Endodermal cell (in vitro differentiated cells): ENCODE results near the gene BMP5. TPM values are rescaled to one million over a fixed set of nuclear protein-coding genes. Genes with fewer than 3 reads are reported as not detected.

ENCODE experiments used
- DNase-seq: peaks from one replicate; pipeline ENCODE4 v3.0.0-alpha.2; 2017
- H3K27ac ChIP-seq: 2 replicates; pipeline ENCODE4 v1.5.1; 2013; ENCODE audit warnings: mild to moderate bottlenecking, low read depth, low read length, moderate library complexity
- H3K27me3 ChIP-seq: 2 replicates; pipeline ENCODE4 v1.6.1; 2013; ENCODE audit warnings: mild to moderate bottlenecking, low read length, moderate library complexity; ENCODE audit not compliant: insufficient read depth, control insufficient read depth, poor library complexity, severe bottlenecking
- H3K36me3 ChIP-seq: 2 replicates; pipeline ENCODE4 v1.7.0; 2013; ENCODE audit warnings: mild to moderate bottlenecking, low read length, moderate library complexity; ENCODE audit not compliant: control insufficient read depth, insufficient read depth
- H3K4me1 ChIP-seq: one replicate; pipeline ENCODE4 v1.7.0; 2013; ENCODE audit warnings: low read length; ENCODE audit not compliant: control insufficient read depth, insufficient read depth
- H3K4me3 ChIP-seq: 2 replicates; pipeline ENCODE4 v1.5.1; 2013; ENCODE audit warnings: mild to moderate bottlenecking, low read length, moderate library complexity
- H3K9ac ChIP-seq: 2 replicates; pipeline ENCODE4 v1.6.1; 2013; ENCODE audit warnings: mild to moderate bottlenecking, low read length, moderate library complexity; ENCODE audit not compliant: poor library complexity, severe bottlenecking; ENCODE audit errors: extremely low read depth
- H3K9me3 ChIP-seq: 2 replicates; pipeline ENCODE4 v1.6.1; 2013; ENCODE audit warnings: mild to moderate bottlenecking, low read length, moderate library complexity; ENCODE audit not compliant: control insufficient read depth
- H3K27ac Mint-ChIP-seq: 2 replicates; pipeline ENCODE4 v1.8.0; 2020; ENCODE audit warnings: mixed read lengths
- H3K27me3 Mint-ChIP-seq: 2 replicates; pipeline ENCODE4 v1.8.0; 2021; ENCODE audit warnings: mild to moderate bottlenecking, mixed read lengths; ENCODE audit not compliant: insufficient read depth
- H3K36me3 Mint-ChIP-seq: 2 replicates; pipeline ENCODE4 v1.8.0; 2020; ENCODE audit warnings: low read depth, mixed read lengths
- H3K4me1 Mint-ChIP-seq: 2 replicates; pipeline ENCODE4 v1.8.0; 2020; ENCODE audit warnings: mixed read lengths
- H3K4me3 Mint-ChIP-seq: 2 replicates; pipeline ENCODE4 v1.8.0; 2020; ENCODE audit warnings: mild to moderate bottlenecking, moderate library complexity, mixed read lengths
- H3K9me3 Mint-ChIP-seq: 2 replicates; pipeline ENCODE4 v1.8.0; 2020; ENCODE audit warnings: mild to moderate bottlenecking, mixed read lengths
- CTCF ChIP-seq: fragments of 200-600 bp; sonication (generic); conservative IDR thresholded peaks from 2 replicates; pipeline ENCODE4 v1.5.0; 2021; ENCODE audit warnings: antibody characterized with exemption, mild to moderate bottlenecking
- WGBS, 2 experiments: methylation state at CpG; one replicate each; pipeline versions ENCODE4 v1.1.5 to v1.1.7; 2013; ENCODE audit warnings: missing lambda C conversion rate in 2 of 2, mixed read lengths in 1 of 2; ENCODE audit not compliant: insufficient coverage in 1 of 2, insufficient read length in 1 of 2; 5-methylcytosine and 5-hydroxymethylcytosine counted together
- total RNA-seq, 2 donors: library from RNA; stranded (reverse); fragmentation: NEBNext Ultra II Directional in 1 of 2; extraction: Animal tissue kit (Norgen Biotek cat#: 25700) in 1 of 2; gene quantifications; 2 replicates in 1 of 2; 3 replicates in 1 of 2; pipeline ENCODE4 v1.2.1, GENCODE V29; 2021

BMP5 gene
- total RNA-seq, 2 donors from 2014 or later = 0.73 to 0.84 TPM

GRCh38 chr6:55704421-55704820 is 171.0 kb downstream of the BMP5 start:
- H3K27ac ChIP-seq = no peak overlapping the region
- no peak for DNase-seq

More at GRCh38 chr6:55704421-55704820, 171.0 kb downstream of the BMP5 start:
- Histone ChIP-seq H3K9me3 (peaks cover 18% of the 10 kb centered on the region), H3K4me1 (no peaks in the 10 kb centered on the region), H3K4me3 (no peak overlapping the region), H3K9ac (no peak overlapping the region), H3K27me3 (no peaks in the 10 kb centered on the region), H3K36me3 (no peaks in the 10 kb centered on the region)
- WGBS, 2 experiments = 100% methylated on average over 1 of the region's 1 CpG; no CpG with 5 or more reads in 1 of the 2 experiments
- Mint-ChIP-seq H3K4me1 (no peaks in the 10 kb centered on the region), H3K9me3 (peaks cover 11% of the 10 kb centered on the region), H3K4me3 (no peak overlapping the region), H3K27ac (no peak overlapping the region), H3K27me3 (no peaks in the 10 kb centered on the region), H3K36me3 (no peaks in the 10 kb centered on the region)
- TF ChIP-seq CTCF = no peak
